H1 (cell line): Measurements from ENCODE around the gene PYGL. TPM values are rescaled to one million over a fixed set of nuclear protein-coding genes. Genes with fewer than 3 reads are reported as not detected.

Experiments
- CTCF ChIA-PET: fragments of 300-600 bp; sonication (Branson Sonifier 250); formaldehyde crosslinking; loops from one replicate; lab custom pipeline; 2021; ENCODE audit not compliant: partially characterized antibody; lab: Charles Lee
- POLR2A ChIA-PET: fragments of 300-600 bp; sonication (Branson Sonifier 250); formaldehyde crosslinking; loops from one replicate; lab custom pipeline; 2021; ENCODE audit warnings: inconsistent platforms; ENCODE audit not compliant: partially characterized antibody; lab: Charles Lee
- DNase-seq, 2 experiments: peaks; one replicate each; pipeline versions ENCODE4 v3.0.0 to v3.0.0-alpha.2; 2010 to 2022; ENCODE audit warnings: low spot score in 2 of 2, low read depth in 1 of 2, mixed read lengths in 1 of 2
- FAIRE-seq: peaks from 2 replicates; lab custom pipeline; 2011; peaks lifted over from hg19 to GRCh38; lab: Jason Lieb, UNC
- H2AFZ ChIP-seq: 2 replicates; pipeline ENCODE4 v1.8.1; 2012; ENCODE audit warnings: low read length, inconsistent platforms
- H2AK5ac ChIP-seq: 2 replicates; pipeline ENCODE4 v1.6.1; 2013; ENCODE audit warnings: low read depth, low read length
- H2BK120ac ChIP-seq: replicated peaks from 2 replicates; pipeline ENCODE3; 2013; ENCODE audit warnings: low read depth, low read length, inconsistent platforms
- H2BK12ac ChIP-seq: 2 replicates; pipeline ENCODE4 v1.6.1; 2013; ENCODE audit warnings: low read depth, low read length
- H2BK15ac ChIP-seq: 2 replicates; pipeline ENCODE4 v1.6.1; 2013; ENCODE audit warnings: low read length
- H2BK20ac ChIP-seq: 2 replicates; pipeline ENCODE4 v1.6.1; 2013; ENCODE audit warnings: low read length
- H2BK5ac ChIP-seq: 2 replicates; pipeline ENCODE4 v1.6.1; 2013; ENCODE audit warnings: low read depth, low read length
- H3K14ac ChIP-seq: 2 replicates; pipeline ENCODE4 v1.6.1; 2013; ENCODE audit warnings: inconsistent platforms; ENCODE audit not compliant: insufficient read length
- H3K18ac ChIP-seq: 2 replicates; pipeline ENCODE4 v1.6.1; 2013; ENCODE audit warnings: low read length; ENCODE audit errors: extremely low read depth
- H3K23ac ChIP-seq: 2 replicates; pipeline ENCODE4 v1.6.1; 2013; ENCODE audit warnings: inconsistent platforms; ENCODE audit not compliant: insufficient read length
- H3K23me2 ChIP-seq: 2 replicates; pipeline ENCODE4 v1.6.1; 2013; ENCODE audit warnings: low read depth, low read length
- H3K27ac ChIP-seq: 2 replicates; pipeline ENCODE4 v1.6.1; 2011; ENCODE audit warnings: low read depth, low read length, inconsistent platforms
- H3K27me3 ChIP-seq, 4 experiments: replicated peaks in 1 of 4; 1 replicate in 1 of 4; 2 replicates in 3 of 4; pipeline versions ENCODE4 v1.6.1 to v1.8.1; 2011 to 2013; ENCODE audit warnings: low read length in 3 of 4, mild to moderate bottlenecking in 3 of 4, inconsistent platforms in 2 of 4, mixed read lengths in 2 of 4, moderate library complexity in 1 of 4; ENCODE audit not compliant: control insufficient read depth in 3 of 4, insufficient read depth in 3 of 4; ENCODE audit errors: extremely low read depth in 1 of 4
- H3K36me3 ChIP-seq, 4 experiments: 2 replicates each; pipeline versions ENCODE4 v1.6.1 to v1.8.1; 2011 to 2013; ENCODE audit warnings: mild to moderate bottlenecking in 4 of 4, low read length in 3 of 4, moderate library complexity in 2 of 4, control low read depth in 1 of 4, inconsistent platforms in 1 of 4; ENCODE audit not compliant: insufficient read depth in 4 of 4, control insufficient read depth in 2 of 4
- H3K4ac ChIP-seq: replicated peaks from 2 replicates; pipeline ENCODE3; 2013; ENCODE audit warnings: low read length, low read depth, mixed read lengths, inconsistent platforms; ENCODE audit not compliant: insufficient read length
- H3K4me1 ChIP-seq, 4 experiments: replicated peaks in 1 of 4; 1 replicate in 1 of 4; 2 replicates in 3 of 4; pipeline versions ENCODE4 v1.6.1 to v1.8.1; 2011 to 2013; ENCODE audit warnings: low read length in 3 of 4, inconsistent platforms in 2 of 4, mixed read lengths in 1 of 4; ENCODE audit not compliant: insufficient read depth in 4 of 4, control insufficient read depth in 3 of 4
- H3K4me2 ChIP-seq, 2 experiments: 2 replicates each; pipeline versions ENCODE4 v1.6.1 to v1.8.1; 2011 to 2013; ENCODE audit warnings: low read depth in 2 of 2, low read length in 2 of 2, control low read depth in 1 of 2, inconsistent platforms in 1 of 2, mild to moderate bottlenecking in 1 of 2; ENCODE audit not compliant: insufficient read depth in 1 of 2
- H3K4me3 ChIP-seq, 4 experiments: fragments of 200-600, 300-600 bp in 1 of 4; sonication (generic), shearing (Covaris generic), sonication (Bioruptor Twin) in 1 of 4; 2 replicates each; pipeline versions ENCODE4 v1.5.1 to v1.8.1; 2011 to 2016; ENCODE audit warnings: low read length in 4 of 4, low read depth in 3 of 4, control low read depth in 2 of 4, inconsistent platforms in 2 of 4, mild to moderate bottlenecking in 2 of 4, mixed read lengths in 1 of 4, moderate library complexity in 1 of 4; ENCODE audit not compliant: insufficient read depth in 2 of 4; ENCODE audit errors: extremely low read depth in 1 of 4
- H3K56ac ChIP-seq: replicated peaks from 2 replicates; pipeline ENCODE3; 2013; ENCODE audit warnings: low read depth, mild to moderate bottlenecking, mixed read lengths, low read length, inconsistent platforms; ENCODE audit not compliant: insufficient read length
- H3K79me1 ChIP-seq: 2 replicates; pipeline ENCODE4 v1.6.1; 2013; ENCODE audit warnings: low read depth, low read length, control low read depth
- H3K79me2 ChIP-seq, 2 experiments: 2 replicates each; pipeline versions ENCODE4 v1.6.1 to v1.8.1; 2012 to 2013; ENCODE audit warnings: low read length in 2 of 2, mild to moderate bottlenecking in 2 of 2, inconsistent platforms in 1 of 2; ENCODE audit not compliant: insufficient read depth in 2 of 2, control insufficient read depth in 1 of 2
- H3K9ac ChIP-seq, 4 experiments: replicated peaks in 1 of 4; 1 replicate in 1 of 4; 2 replicates in 3 of 4; pipeline versions ENCODE4 v1.6.1 to v1.8.1; 2011 to 2013; ENCODE audit warnings: low read depth in 3 of 4, low read length in 3 of 4, control low read depth in 2 of 4, mild to moderate bottlenecking in 2 of 4, moderate library complexity in 2 of 4, inconsistent platforms in 1 of 4; ENCODE audit errors: extremely low read depth in 1 of 4
- H3K9me3 ChIP-seq, 2 experiments: 2 replicates each; pipeline versions ENCODE4 v1.6.1 to v1.8.1; 2012 to 2013; ENCODE audit warnings: mild to moderate bottlenecking in 2 of 2, moderate library complexity in 2 of 2, control low read depth in 1 of 2, inconsistent platforms in 1 of 2, low read depth in 1 of 2, low read length in 1 of 2, mixed read lengths in 1 of 2; ENCODE audit not compliant: insufficient read depth in 2 of 2
- H4K20me1 ChIP-seq, 2 experiments: replicated peaks in 1 of 2; 2 replicates each; pipeline versions ENCODE3 to v1.8.1; 2011 to 2013; ENCODE audit warnings: inconsistent platforms in 2 of 2, low read length in 2 of 2, mild to moderate bottlenecking in 1 of 2; ENCODE audit not compliant: insufficient read depth in 2 of 2, control insufficient read depth in 1 of 2
- H4K5ac ChIP-seq: 2 replicates; pipeline ENCODE4 v1.6.1; 2013; ENCODE audit warnings: low read length, low read depth, mixed read lengths, inconsistent platforms; ENCODE audit not compliant: insufficient read length
- H4K8ac ChIP-seq: 2 replicates; pipeline ENCODE4 v1.8.0; 2013; ENCODE audit warnings: mild to moderate bottlenecking, moderate library complexity, low read length, inconsistent platforms; ENCODE audit not compliant: insufficient read depth; ENCODE audit errors: extremely low read depth
- H4K91ac ChIP-seq: replicated peaks from 2 replicates; pipeline ENCODE3; 2013; ENCODE audit warnings: low read length, mixed read lengths, inconsistent platforms; ENCODE audit not compliant: insufficient read length
- ATF3 ChIP-seq: IDR thresholded peaks from 2 replicates; pipeline ENCODE4 v1.6.1; 2011; ENCODE audit warnings: low read depth, mild to moderate bottlenecking, low read length; ENCODE audit not compliant: insufficient read depth
- CHD1 ChIP-seq: IDR thresholded peaks from 2 replicates; pipeline ENCODE4 v1.6.1; 2012; ENCODE audit warnings: low read depth, low read length, improper control_type of control experiment
- EP300 ChIP-seq, 2 experiments: IDR thresholded peaks; 1 replicate in 1 of 2; 2 replicates in 1 of 2; pipeline ENCODE4 v1.6.1; 2011 to 2012; ENCODE audit warnings: low read depth in 2 of 2, low read length in 2 of 2, mild to moderate bottlenecking in 2 of 2, borderline replicate concordance in 1 of 2, inconsistent platforms in 1 of 2, moderate library complexity in 1 of 2
- MAX ChIP-seq: IDR thresholded peaks from 2 replicates; pipeline ENCODE4 v1.6.1; 2012; ENCODE audit warnings: inconsistent platforms
- POLR2AphosphoS5 ChIP-seq: IDR thresholded peaks from 2 replicates; pipeline ENCODE4 v1.6.1; 2011; ENCODE audit warnings: low read depth, low read length
- WGBS, 2 experiments: shearing (Covaris generic) in 1 of 2; methylation state at CpG; one replicate each; pipeline versions ENCODE4 v1.1.6 to v1.1.7; 2013 to 2015; ENCODE audit warnings: low lambda C conversion rate in 2 of 2, mixed read lengths in 2 of 2, inconsistent platforms in 1 of 2, low coverage in 1 of 2, missing lambda C conversion rate in 1 of 2; ENCODE audit not compliant: insufficient replicate concordance in 2 of 2, insufficient coverage in 1 of 2, insufficient read length in 1 of 2; ENCODE audit errors: extremely low coverage in 1 of 2, missing lambda C conversion rate in 1 of 2; 5-methylcytosine and 5-hydroxymethylcytosine counted together
- polyA plus RNA-seq, 7 experiments: library from polyadenylated mRNA; depleted of rRNA in 3 of 7; stranded (reverse) in 5 of 7; unstranded in 2 of 7; fragments of >200 nt in 5 of 7; fragments of 200-250 nt in 2 of 7; gene quantifications; 1 replicate in 5 of 7; 2 replicates in 1 of 7; 4 replicates in 1 of 7; pipeline versions ENCODE4 v1.2.1 to v1.2.3, GENCODE V29; 2011 to 2013; ENCODE audit warnings: missing spikeins in 2 of 7, mixed read lengths in 2 of 7
- total RNA-seq: library from RNA; stranded (reverse); fragmentation: NEBNext Ultra II Directional; extraction: Animal tissue kit (Norgen Biotek cat#: 25700); gene quantifications from 2 replicates; pipeline ENCODE4 v1.2.1, GENCODE V29; 2021

PYGL gene
- total and polyA plus RNA-seq, 2 of the 8 experiments (the other 6 are each of a cell fraction or from before 2014, with no cell fraction given), result 26.1 to 50.5 TPM

- H3K27ac ChIP-seq, result no peak overlapping the region
- no peak overlapping the region for H2BK5ac ChIP-seq
- no peak overlapping the region for H3K4me3 ChIP-seq
- H3K79me2 ChIP-seq, result no peaks in the 10 kb centered on the region
- peaks cover 3 to 27% (median 13%) of the 10 kb centered on the region in 4 experiments; a peak in 6 of 8 replicates for H3K36me3 ChIP-seq
- no peaks in the 10 kb centered on the region; the same call in 1 of the 2 replicates for H3K23me2 ChIP-seq
- CTCF ChIA-PET, result interaction anchor here (0.7 kb wide), 1 partner anchor 8 kb away, joined by 3 read pairs; no protein-coding TSS in a partner anchor
- H2BK20ac ChIP-seq, result no peak overlapping the region
- no peak overlapping the region for H3K4me2 ChIP-seq
- no peak for DNase-seq
- H3K23ac ChIP-seq, result no peak overlapping the region
- 92% methylated on average over 6 of the region's 6 CpGs; no CpG with 5 or more reads in 1 of the 2 experiments for WGBS, 2 experiments
- H2BK12ac ChIP-seq, result no peak overlapping the region
- H3K4ac ChIP-seq, result no peak overlapping the region
- POLR2A ChIA-PET, result no interaction called here
- no peak overlapping the region for H2AK5ac ChIP-seq
- H3K4me1 ChIP-seq, result peaks cover 0 to 3% (median 1%) of the 10 kb centered on the region in 4 experiments; a peak in 2 of 7 replicates
- no peaks in the 10 kb centered on the region for H3K9me3 ChIP-seq
- no peak overlapping the region for H3K14ac ChIP-seq
- H3K56ac ChIP-seq, result no peak overlapping the region
- no peak overlapping the region for H4K5ac ChIP-seq
- no peak overlapping the region for H3K18ac ChIP-seq
- H3K79me1 ChIP-seq, result no peaks in the 10 kb centered on the region
- no peak overlapping the region for H2BK120ac ChIP-seq
- no peaks in the 10 kb centered on the region for H3K27me3 ChIP-seq
- no peak overlapping the region for H2BK15ac ChIP-seq
- no peak for FAIRE-seq
- H4K8ac ChIP-seq, result no peak overlapping the region
- no peak overlapping the region for H4K91ac ChIP-seq
- no peak overlapping the region for H3K9ac ChIP-seq
- peaks cover 0 to 2% of the 10 kb centered on the region in 2 experiments for H4K20me1 ChIP-seq
- no peak overlapping the region for H2AFZ ChIP-seq
- TF ChIP-seq CHD1, result no peak
- TF ChIP-seq MAX, result no peak
- TF ChIP-seq ATF3, result no peak
- TF ChIP-seq POLR2AphosphoS5, result no peak
- no peak for TF ChIP-seq EP300 (IDR thresholded peaks at IDR 0.05; ENCODE audit: borderline replicate concordance in 1 of 2, low read depth in 2 of 2, low read length in 2 of 2)
Measured at GRCh38 chr14:50917449-50917848, 26.8 kb downstream of the PYGL start.
